ENCODE data around the gene RAD51B.

Gene RAD51B

GRCh38 chr14:68292441-68293215 is 473.0 kb downstream of the RAD51B start:
- Histone ChIP-seq H3K27me3 (ENCODE audit: insufficient read depth, poor library complexity, severe bottlenecking) (no peaks in the 10 kb centered on the region), H3K9me3 (ENCODE audit: severe bottlenecking) (no peaks in the 10 kb centered on the region), H3K27ac (ENCODE audit: poor library complexity, severe bottlenecking) (no peak overlapping the region), H3K4me3 (ENCODE audit: severe bottlenecking) (no peak overlapping the region), H3K4me1 (ENCODE audit: insufficient read depth, poor library complexity, severe bottlenecking) (no peaks in the 10 kb centered on the region), H3K36me3 (ENCODE audit: low read depth) (no peaks in the 10 kb centered on the region)
- no peak for ATAC-seq (ENCODE audit: low read depth)
- TF ChIP-seq CTCF (IDR thresholded peaks at IDR 0.05; ENCODE audit: poor library complexity, severe bottlenecking), result no peak
- no peak for DNase-seq (ENCODE audit: low spot score)

GRCh38 chr14:68293404-68293803 is 473.8 kb downstream of the RAD51B start:
- ATAC-seq (ENCODE audit: low read depth), result no peak
- no peak overlapping the region for H3K4me3 ChIP-seq (ENCODE audit: severe bottlenecking)
- TF ChIP-seq CTCF (IDR thresholded peaks at IDR 0.05; ENCODE audit: poor library complexity, severe bottlenecking), result no peak
- H3K27ac ChIP-seq (ENCODE audit: poor library complexity, severe bottlenecking), result no peak overlapping the region
- no peak for DNase-seq (ENCODE audit: low spot score)
- H3K4me1 ChIP-seq (ENCODE audit: insufficient read depth, poor library complexity, severe bottlenecking), result no peaks in the 10 kb centered on the region
- no peaks in the 10 kb centered on the region for H3K36me3 ChIP-seq (ENCODE audit: low read depth)
- H3K9me3 ChIP-seq (ENCODE audit: severe bottlenecking), result no peaks in the 10 kb centered on the region
- H3K27me3 ChIP-seq (ENCODE audit: insufficient read depth, poor library complexity, severe bottlenecking), result no peaks in the 10 kb centered on the region

DNA sequence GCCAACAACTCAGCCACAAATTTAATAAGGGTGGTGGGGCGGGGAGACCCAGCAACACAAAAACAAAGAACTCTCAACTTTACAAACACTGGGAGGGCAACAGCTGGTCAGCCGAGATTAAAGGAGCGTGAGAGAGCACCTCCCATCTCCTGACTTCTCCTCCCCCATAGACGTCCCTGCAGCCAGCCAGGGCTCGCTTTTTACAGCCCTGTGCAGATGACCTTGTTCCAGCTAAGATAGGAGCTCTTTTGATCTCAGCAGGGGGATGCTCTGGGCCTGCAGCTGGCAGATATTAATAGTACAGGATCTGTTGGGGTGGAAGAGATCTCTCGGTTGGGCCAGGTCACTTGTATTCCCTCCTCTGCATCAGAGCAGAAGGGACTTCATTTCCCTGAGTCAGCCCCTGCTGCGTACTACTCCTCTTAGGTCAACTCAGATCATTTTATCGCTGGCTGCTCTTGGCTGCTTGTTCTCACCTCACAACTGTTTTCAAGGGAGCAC is 475.8 kb downstream of the RAD51B start:
- Histone ChIP-seq H3K27ac (ENCODE audit: poor library complexity, severe bottlenecking) (no peak overlapping the region), H3K4me3 (ENCODE audit: severe bottlenecking) (no peak overlapping the region), H3K9me3 (ENCODE audit: severe bottlenecking) (no peaks in the 10 kb centered on the region), H3K27me3 (ENCODE audit: insufficient read depth, poor library complexity, severe bottlenecking) (no peaks in the 10 kb centered on the region), H3K36me3 (ENCODE audit: low read depth) (no peaks in the 10 kb centered on the region), H3K4me1 (ENCODE audit: insufficient read depth, poor library complexity, severe bottlenecking) (no peaks in the 10 kb centered on the region)
- ATAC-seq (ENCODE audit: low read depth) (no peak), DNase-seq (ENCODE audit: low spot score) (no peak)
- TF ChIP-seq CTCF (IDR thresholded peaks at IDR 0.05; ENCODE audit: poor library complexity, severe bottlenecking), result no peak

- H3K4me3 ChIP-seq (ENCODE audit: severe bottlenecking), result no peak overlapping the region
- no peaks in the 10 kb centered on the region for H3K36me3 ChIP-seq (ENCODE audit: low read depth)
- H3K27ac ChIP-seq (ENCODE audit: poor library complexity, severe bottlenecking), result no peak overlapping the region
- ATAC-seq (ENCODE audit: low read depth), result no peak
- no peaks in the 10 kb centered on the region for H3K4me1 ChIP-seq (ENCODE audit: insufficient read depth, poor library complexity, severe bottlenecking)
- H3K27me3 ChIP-seq (ENCODE audit: insufficient read depth, poor library complexity, severe bottlenecking), result no peaks in the 10 kb centered on the region
- DNase-seq (ENCODE audit: low spot score), result no peak
- TF ChIP-seq CTCF (IDR thresholded peaks at IDR 0.05; ENCODE audit: poor library complexity, severe bottlenecking), result no peak
- no peaks in the 10 kb centered on the region for H3K9me3 ChIP-seq (ENCODE audit: severe bottlenecking)
Measured at GRCh38 chr14:68297039-68297438, 477.5 kb downstream of the RAD51B start.

- Histone ChIP-seq H3K4me3 (ENCODE audit: severe bottlenecking) (no peak overlapping the region), H3K9me3 (ENCODE audit: severe bottlenecking) (no peaks in the 10 kb centered on the region), H3K4me1 (ENCODE audit: insufficient read depth, poor library complexity, severe bottlenecking) (no peaks in the 10 kb centered on the region), H3K27ac (ENCODE audit: poor library complexity, severe bottlenecking) (no peak overlapping the region), H3K36me3 (ENCODE audit: low read depth) (no peaks in the 10 kb centered on the region), H3K27me3 (ENCODE audit: insufficient read depth, poor library complexity, severe bottlenecking) (no peaks in the 10 kb centered on the region)
- TF ChIP-seq CTCF (IDR thresholded peaks at IDR 0.05; ENCODE audit: poor library complexity, severe bottlenecking), result peak; percentile 33
- ATAC-seq (ENCODE audit: low read depth), result no peak
- DNase-seq (ENCODE audit: low spot score), result no peak
Measured at GRCh38 chr14:68297876-68298468, 478.4 kb downstream of the RAD51B start.

All from RWPE2 (cell line).